Mucosa of rectum (tissue), 2 donors: Measurements from ENCODE around the gene ZAP70.

Experiments
- H3K27ac ChIP-seq, 2 donors: one replicate each; pipeline ENCODE4 v1.7.0; 2013; ENCODE audit warnings: inconsistent platforms in 2 of 2, low read depth in 2 of 2, low read length in 2 of 2
- H3K27me3 ChIP-seq, 2 donors: one replicate each; pipeline ENCODE4 v1.7.0; 2013; ENCODE audit warnings: low read length in 2 of 2; ENCODE audit not compliant: control insufficient read depth in 2 of 2, insufficient read depth in 2 of 2
- H3K36me3 ChIP-seq, 2 donors: one replicate each; pipeline ENCODE4 v1.7.0; 2013; ENCODE audit warnings: low read length in 2 of 2; ENCODE audit not compliant: control insufficient read depth in 2 of 2, insufficient read depth in 2 of 2
- H3K4me1 ChIP-seq, 2 donors: one replicate each; pipeline ENCODE4 v1.7.0; 2013; ENCODE audit warnings: low read length in 2 of 2, mild to moderate bottlenecking in 1 of 2; ENCODE audit not compliant: control insufficient read depth in 2 of 2, insufficient read depth in 2 of 2
- H3K4me3 ChIP-seq, 2 donors: one replicate each; pipeline ENCODE4 v1.7.0; 2013; ENCODE audit warnings: low read length in 2 of 2
- H3K9ac ChIP-seq, 2 donors: one replicate each; pipeline ENCODE4 v1.7.0; 2013; ENCODE audit warnings: low read length in 2 of 2, low read depth in 1 of 2, mild to moderate bottlenecking in 1 of 2
- H3K9me3 ChIP-seq, 2 donors: one replicate each; pipeline ENCODE4 v1.7.0; 2013; ENCODE audit warnings: low read length in 2 of 2; ENCODE audit not compliant: control insufficient read depth in 2 of 2
- donor health status: healthy.
- donor health status: Normal muscosa, but diverticular disease.

Gene ZAP70

DNA sequence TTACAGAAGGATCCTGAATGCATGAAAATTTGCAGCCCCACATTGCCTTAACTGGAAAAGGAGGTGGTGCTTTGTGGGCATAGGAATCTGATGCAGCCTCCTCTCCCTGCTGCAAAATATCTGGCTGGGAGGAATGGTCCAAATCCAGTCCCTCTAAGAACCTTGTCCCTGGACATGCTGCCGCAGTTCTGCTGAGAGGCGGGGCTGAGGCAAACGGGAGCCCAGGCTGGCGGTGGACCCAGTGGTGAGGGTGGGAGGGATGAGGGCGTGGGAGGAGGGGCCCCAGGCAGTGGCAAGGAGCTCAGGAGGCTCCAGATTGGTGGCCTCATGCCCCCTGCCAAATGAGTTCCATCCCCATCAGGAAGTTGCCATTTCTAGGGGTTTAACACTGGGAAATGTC, 36.2 kb downstream of the ZAP70 start:
- Histone ChIP-seq H3K27me3 (no peaks in the 10 kb centered on the region), H3K4me1 (no peaks in the 10 kb centered on the region), H3K36me3 (peaks cover 16 to 19% of the 10 kb centered on the region in 2 donors), H3K9ac (no peak overlapping the region), H3K4me3 (no peak overlapping the region), H3K27ac (no peak overlapping the region), H3K9me3 (no peaks in the 10 kb centered on the region)

GRCh38 chr2:97750017-97750416, 36.6 kb downstream of the ZAP70 start:
- H3K9me3 ChIP-seq: no peaks in the 10 kb centered on the region
- no peaks in the 10 kb centered on the region for H3K27me3 ChIP-seq
- no peaks in the 10 kb centered on the region for H3K4me1 ChIP-seq
- no peak overlapping the region for H3K27ac ChIP-seq
- no peak overlapping the region for H3K4me3 ChIP-seq
- H3K9ac ChIP-seq: no peak overlapping the region
- peaks cover 20 to 23% of the 10 kb centered on the region in 2 donors for H3K36me3 ChIP-seq

DNA sequence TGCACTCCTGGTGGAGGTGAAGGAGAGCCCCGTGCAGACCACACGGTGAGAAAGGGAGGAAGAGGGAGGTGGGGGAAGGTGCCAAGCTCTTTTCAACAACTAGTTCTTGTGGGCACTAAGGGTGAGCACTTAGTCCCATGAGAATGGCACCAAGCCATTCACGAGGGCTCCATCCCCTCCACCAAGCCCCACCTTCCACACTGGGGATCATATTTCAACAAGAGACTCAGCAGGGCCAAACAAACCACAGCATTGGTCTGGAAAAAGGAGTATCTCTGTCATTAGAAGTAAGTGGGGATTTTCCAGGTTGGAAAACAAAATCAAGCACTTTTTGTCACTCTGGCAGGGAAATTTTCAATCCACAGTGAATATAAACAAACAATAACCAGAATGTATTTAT, 38.4 kb downstream of the ZAP70 start:
- Histone ChIP-seq H3K27ac (no peak overlapping the region), H3K9ac (no peak overlapping the region), H3K4me3 (no peak overlapping the region), H3K9me3 (no peaks in the 10 kb centered on the region), H3K27me3 (no peaks in the 10 kb centered on the region), H3K4me1 (no peaks in the 10 kb centered on the region), H3K36me3 (peaks cover 36% of the 10 kb centered on the region in 2 donors)

DNA sequence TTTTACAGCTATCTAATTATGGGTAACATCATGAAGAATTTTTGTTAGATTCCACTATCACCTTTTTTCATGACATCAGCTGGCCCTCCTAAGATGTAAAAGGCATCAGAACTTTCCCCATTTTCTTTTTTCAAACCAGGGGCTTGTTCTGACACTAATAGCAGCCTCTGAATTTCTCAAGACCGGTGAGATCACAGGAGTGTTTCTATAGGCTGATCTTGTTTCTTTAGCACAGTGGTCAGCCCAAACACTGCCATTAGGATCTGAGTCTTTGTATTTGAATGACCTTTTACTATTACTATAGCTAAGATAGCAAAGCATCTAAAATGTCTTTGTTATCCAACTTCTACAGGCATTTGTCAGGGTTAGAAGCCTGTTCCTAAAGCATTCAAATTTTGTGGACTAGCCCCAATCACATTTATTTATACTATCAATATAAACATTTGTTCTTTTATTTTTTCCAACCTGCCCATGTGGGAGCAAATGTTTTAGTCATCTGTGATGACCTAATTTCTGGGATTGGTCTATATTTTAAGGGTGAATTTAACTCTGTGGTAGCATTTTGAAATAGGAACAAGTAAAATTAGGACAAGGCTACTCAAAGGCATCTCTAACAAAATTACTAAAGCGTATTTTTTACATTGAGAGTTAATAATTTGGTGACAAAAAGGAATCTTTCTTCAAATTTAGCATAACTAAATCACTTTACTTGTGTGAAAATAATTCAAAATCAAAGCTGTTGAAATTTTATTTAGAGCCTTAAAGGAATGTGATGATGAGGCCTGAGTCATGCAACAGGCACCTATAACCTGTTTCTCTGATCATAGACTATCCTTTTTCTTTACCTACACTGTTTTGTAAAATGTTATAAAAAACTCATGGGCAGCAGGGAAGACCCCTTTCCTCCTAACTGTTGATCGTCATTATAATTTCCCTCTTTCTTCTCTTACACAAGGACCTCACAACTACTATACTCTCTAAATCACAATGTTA, 39.3 kb downstream of the ZAP70 start:
- Histone ChIP-seq H3K4me1 (no peaks in the 10 kb centered on the region), H3K27me3 (no peaks in the 10 kb centered on the region), H3K36me3 (peaks cover 41 to 44% of the 10 kb centered on the region in 2 donors), H3K9me3 (no peaks in the 10 kb centered on the region), H3K4me3 (no peak overlapping the region), H3K9ac (no peak overlapping the region), H3K27ac (no peak overlapping the region)

DNA sequence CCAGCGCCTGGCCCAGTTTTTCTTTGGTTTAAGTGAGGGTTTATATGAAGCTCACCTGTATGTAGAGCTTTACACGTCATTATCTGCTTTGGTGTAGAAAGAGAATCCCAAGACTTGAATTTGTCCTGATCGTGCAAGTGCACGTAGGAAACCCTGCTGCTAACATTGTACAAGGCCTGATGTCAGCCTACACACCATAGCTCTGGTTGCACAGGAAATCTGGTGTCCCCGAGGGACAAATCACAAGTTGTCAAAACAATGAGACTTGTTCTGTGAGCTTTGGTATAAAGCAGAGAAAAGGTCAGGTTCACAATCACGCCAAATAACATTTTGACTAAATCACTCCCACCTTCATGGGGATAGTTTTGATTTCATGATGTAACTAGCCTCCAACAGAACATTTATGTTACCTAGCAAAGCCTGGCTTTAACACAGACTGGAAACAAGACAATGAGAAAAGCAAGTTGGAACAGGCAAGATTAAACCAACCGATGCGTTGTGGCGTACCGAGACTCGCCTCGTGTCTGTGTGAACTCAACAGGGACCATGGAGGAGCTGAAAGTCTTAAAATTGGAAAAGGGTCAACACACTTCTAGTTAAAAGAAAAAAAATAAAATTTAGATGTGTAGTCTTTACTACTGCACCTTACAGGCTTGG, 41.4 kb downstream of the ZAP70 start:
- Histone ChIP-seq H3K4me1 (peaks cover 0 to 3% of the 10 kb centered on the region in 2 donors), H3K9me3 (no peaks in the 10 kb centered on the region), H3K27ac (no peak overlapping the region), H3K9ac (no peak overlapping the region), H3K27me3 (no peaks in the 10 kb centered on the region), H3K4me3 (no peak overlapping the region), H3K36me3 (peaks cover 56 to 61% of the 10 kb centered on the region in 2 donors)

DNA sequence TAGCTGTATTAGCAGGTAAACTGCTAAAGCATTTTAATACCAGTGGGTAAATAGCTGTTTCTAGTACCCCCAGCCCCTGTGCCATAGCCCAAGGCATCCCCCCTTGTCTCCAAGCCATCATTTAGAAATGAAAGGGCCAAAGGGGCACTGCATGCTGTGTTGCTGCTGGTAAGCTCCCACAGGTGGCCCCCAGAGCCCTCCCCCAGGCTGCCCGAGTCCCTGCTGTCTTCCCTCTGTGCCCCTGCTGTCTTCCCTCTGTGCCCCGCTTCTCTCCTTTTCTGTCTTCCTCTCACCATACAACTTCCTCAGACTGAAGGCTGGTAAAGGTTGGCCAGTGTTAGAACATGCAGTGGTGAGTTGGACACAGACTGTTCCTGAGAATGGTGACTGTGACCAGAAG, 42.1 kb downstream of the ZAP70 start:
- H3K27me3 ChIP-seq: no peaks in the 10 kb centered on the region
- no peak overlapping the region for H3K9ac ChIP-seq
- peaks cover 59 to 63% of the 10 kb centered on the region in 2 donors for H3K36me3 ChIP-seq
- no peaks in the 10 kb centered on the region for H3K9me3 ChIP-seq
- H3K4me3 ChIP-seq: no peak overlapping the region
- no peak overlapping the region for H3K27ac ChIP-seq
- peaks cover 0 to 3% of the 10 kb centered on the region in 2 donors for H3K4me1 ChIP-seq

GRCh38 chr2:97757062-97757461, 43.7 kb downstream of the ZAP70 start:
- Histone ChIP-seq H3K36me3 (peaks cover 64 to 67% of the 10 kb centered on the region in 2 donors), H3K27me3 (no peaks in the 10 kb centered on the region), H3K9me3 (no peaks in the 10 kb centered on the region), H3K27ac (no peak overlapping the region), H3K4me1 (peaks cover 0 to 3% of the 10 kb centered on the region in 2 donors), H3K4me3 (no peak overlapping the region), H3K9ac (no peak overlapping the region)

GRCh38 chr2:97758131-97758705, 44.8 kb downstream of the ZAP70 start:
- peaks cover 64 to 78% of the 10 kb centered on the region in 2 donors for H3K36me3 ChIP-seq
- H3K27me3 ChIP-seq: no peaks in the 10 kb centered on the region
- no peak overlapping the region for H3K4me3 ChIP-seq
- no peak overlapping the region for H3K27ac ChIP-seq
- H3K4me1 ChIP-seq: peaks cover 0 to 3% of the 10 kb centered on the region in 2 donors
- H3K9ac ChIP-seq: no peak overlapping the region
- H3K9me3 ChIP-seq: no peaks in the 10 kb centered on the region

DNA sequence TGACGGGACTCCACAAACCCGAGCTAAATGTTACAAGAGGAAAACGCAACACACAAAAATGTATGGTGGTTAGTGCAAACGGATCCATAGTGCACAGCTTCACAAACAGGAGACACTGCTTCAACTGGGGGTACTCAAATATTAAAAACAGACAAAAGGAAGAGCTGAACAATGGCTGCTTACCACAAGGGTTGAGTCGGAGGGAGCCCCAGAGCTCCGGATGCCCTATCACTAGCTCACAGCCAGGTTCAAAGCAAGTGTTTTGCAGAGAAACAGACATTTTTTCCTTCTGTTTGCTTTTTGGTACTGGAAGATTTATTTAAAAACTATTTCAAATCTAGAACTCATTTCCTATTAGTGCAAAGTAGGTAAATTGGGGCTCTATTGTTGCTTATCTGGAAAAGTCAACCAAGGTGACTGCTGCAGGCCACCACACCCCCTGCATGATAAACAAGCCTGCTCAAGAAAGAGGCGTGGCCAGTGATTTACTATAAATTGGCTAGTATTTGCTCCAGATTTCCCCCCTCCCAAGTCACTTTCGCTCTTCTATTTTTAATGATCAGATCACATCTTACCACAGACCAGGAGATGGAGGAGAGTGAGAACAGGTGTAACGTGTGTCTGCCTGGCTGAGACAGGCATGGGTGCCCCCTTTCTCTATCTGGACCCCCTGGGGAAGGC, 46.5 kb downstream of the ZAP70 start:
- no peak overlapping the region for H3K9ac ChIP-seq
- no peaks in the 10 kb centered on the region for H3K9me3 ChIP-seq
- H3K4me3 ChIP-seq: no peak overlapping the region
- no peak overlapping the region for H3K27ac ChIP-seq
- H3K4me1 ChIP-seq: peaks cover 0 to 3% of the 10 kb centered on the region in 2 donors
- no peaks in the 10 kb centered on the region for H3K27me3 ChIP-seq
- peaks cover 72 to 91% of the 10 kb centered on the region in 2 donors for H3K36me3 ChIP-seq
